Fibroblast of pulmonary artery (primary cell): ENCODE measurements around the gene KANSL1L.

Source experiments
- DNase-seq: peaks from one replicate; pipeline ENCODE4 v3.0.0-alpha.2; 2010; ENCODE audit warnings: low read depth
- H3K4me3 ChIP-seq: replicated peaks from 2 replicates; pipeline ENCODE4 v1.5.1; 2011; ENCODE audit warnings: low read depth, mild to moderate bottlenecking, control low read depth, low read length, moderate library complexity
- TF ChIP-seq, protein P1 (sequence below): IDR thresholded peaks from 2 replicates; pipeline ENCODE4 v1.5.1; 2011; ENCODE audit warnings: mild to moderate bottlenecking, control low read depth, low read length, inconsistent platforms; ENCODE audit errors: missing control alignments

KANSL1L gene

DNA sequence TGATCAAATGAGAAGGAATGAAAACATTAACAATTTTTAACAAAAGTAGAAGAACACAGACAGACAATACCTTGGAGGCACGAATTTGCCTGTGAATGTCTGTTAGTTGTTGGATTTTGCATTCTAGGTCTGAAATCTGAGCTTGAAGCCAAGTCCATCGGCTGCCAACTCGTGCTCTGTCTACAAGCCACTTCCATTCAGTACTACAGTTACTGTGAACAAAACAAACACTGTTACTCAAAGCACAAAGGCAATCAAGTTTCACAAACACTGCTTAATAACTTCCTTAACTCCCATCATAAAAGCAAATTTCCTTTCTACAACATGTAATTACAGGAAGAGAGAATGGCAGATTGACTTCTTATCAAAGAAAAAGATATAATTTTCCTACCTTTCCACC is 42.2 kb downstream of the KANSL1L start:
- H3K4me3 ChIP-seq = no peak overlapping the region
- TF ChIP-seq, protein P1, sequence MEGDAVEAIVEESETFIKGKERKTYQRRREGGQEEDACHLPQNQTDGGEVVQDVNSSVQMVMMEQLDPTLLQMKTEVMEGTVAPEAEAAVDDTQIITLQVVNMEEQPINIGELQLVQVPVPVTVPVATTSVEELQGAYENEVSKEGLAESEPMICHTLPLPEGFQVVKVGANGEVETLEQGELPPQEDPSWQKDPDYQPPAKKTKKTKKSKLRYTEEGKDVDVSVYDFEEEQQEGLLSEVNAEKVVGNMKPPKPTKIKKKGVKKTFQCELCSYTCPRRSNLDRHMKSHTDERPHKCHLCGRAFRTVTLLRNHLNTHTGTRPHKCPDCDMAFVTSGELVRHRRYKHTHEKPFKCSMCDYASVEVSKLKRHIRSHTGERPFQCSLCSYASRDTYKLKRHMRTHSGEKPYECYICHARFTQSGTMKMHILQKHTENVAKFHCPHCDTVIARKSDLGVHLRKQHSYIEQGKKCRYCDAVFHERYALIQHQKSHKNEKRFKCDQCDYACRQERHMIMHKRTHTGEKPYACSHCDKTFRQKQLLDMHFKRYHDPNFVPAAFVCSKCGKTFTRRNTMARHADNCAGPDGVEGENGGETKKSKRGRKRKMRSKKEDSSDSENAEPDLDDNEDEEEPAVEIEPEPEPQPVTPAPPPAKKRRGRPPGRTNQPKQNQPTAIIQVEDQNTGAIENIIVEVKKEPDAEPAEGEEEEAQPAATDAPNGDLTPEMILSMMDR = no peak
- DNase-seq = peak; percentile 19

DNA sequence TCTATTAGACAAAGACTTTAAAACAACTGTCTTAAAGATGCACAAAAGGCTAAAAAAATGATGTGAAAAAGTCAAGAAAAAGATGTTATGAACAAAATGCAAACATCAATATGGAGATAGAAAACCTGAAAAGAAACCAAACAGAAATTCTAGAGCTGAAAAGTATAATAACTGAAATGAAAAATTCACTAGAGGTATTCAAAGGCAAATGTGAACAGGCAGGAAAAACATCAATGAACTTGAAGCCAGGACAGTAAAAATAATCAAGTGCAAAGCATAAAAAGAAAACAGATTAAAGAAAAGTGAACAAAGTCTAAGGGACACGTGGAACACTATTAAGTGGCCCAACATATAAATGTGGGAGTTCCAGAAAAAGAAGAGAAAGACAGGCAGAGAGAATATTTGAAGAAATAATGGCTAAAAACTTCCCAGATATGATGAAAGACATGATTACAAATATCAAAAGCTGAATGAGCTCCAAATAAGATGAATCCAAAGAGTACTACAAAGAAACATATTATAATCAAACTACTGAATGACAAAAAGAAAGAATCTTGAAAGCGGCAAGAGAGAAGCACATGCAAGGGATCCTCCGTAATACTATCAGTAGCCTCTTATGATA is 57.5 kb downstream of the KANSL1L start:
- DNase-seq = no peak
- TF ChIP-seq, protein P1 = no peak
- H3K4me3 ChIP-seq = no peak overlapping the region

DNA sequence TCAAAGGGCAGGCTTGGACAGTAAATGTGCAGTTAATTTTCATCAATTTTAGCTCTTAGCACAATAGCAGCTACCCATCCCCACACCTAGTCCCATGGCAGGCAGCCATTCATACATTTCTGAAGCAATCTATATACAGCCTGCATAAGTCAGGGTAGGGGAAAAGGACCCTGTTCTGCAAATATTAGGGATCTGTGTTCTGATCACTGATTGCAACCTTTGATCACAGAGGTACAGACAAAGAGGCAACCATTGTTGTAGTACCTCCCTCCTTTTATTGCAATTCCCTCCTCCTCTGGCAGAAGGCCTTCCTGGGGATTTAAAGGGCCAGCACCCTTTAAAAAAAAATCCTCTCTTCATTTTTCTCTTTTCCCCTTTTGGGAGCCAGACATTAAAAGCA is 58.3 kb downstream of the KANSL1L start:
- H3K4me3 ChIP-seq = no peak overlapping the region
- TF ChIP-seq, protein P1 = no peak
- DNase-seq = no peak

DNA sequence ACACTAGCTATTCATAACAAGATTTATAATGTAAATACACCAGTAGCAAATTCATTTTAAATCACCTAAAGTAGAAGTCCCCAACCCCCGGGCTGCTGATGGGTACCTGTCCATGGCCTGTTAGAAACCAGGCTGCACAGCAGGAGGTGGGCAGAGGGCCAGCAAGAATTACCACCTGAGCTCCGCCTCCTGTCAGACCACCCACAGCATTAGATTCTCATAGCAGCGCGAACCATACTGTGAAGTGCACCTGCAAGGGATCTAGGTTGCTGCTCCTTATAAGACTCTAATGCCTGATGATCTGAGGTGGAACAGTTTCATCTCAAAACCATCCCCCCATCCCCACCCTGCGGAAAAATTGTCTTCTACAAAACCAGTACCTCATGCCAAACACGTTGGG is 71.3 kb downstream of the KANSL1L start:
- DNase-seq = no peak
- H3K4me3 ChIP-seq = no peak overlapping the region
- TF ChIP-seq, protein P1 = no peak

DNA sequence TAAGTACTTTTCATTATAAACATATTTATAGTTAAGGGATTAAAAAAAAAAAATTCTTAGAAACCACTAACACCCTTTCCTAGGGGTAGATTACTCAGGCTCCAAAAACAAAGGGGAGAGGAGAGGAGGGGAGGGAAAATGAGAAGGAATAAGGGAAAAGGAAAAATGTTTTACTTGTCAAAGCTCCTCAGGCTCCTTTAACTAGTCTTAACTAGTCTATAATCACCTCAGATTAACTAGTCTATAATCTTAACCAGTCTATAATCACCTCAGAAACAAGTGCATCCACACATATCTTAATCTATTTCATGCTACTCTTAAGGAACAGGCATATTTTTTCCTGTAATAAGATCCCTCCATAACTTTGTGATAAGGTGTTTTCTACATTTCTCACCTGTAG is 76.4 kb downstream of the KANSL1L start:
- TF ChIP-seq, protein P1 = no peak
- DNase-seq = no peak
- no peak overlapping the region for H3K4me3 ChIP-seq

DNA sequence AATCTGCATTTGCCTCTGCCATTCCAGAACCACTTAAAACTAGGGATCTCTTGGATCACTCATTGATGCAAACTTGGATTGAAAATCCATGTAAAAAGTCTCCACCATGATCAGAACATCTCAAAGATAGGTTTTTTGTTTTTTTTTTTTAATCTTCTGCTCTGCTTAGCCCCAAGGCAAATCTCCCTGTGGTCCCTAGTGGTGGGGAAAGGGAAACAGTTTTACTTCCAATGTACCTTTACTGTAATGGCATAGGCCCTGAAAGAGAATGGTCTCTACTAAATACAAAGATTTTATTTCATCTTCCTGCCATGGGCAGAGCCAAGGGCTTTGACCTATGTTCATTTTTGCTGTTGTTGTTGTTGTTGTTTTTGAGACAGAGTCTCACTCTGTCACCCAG is 78.4 kb downstream of the KANSL1L start:
- TF ChIP-seq, protein P1 = no peak
- DNase-seq = no peak

DNA sequence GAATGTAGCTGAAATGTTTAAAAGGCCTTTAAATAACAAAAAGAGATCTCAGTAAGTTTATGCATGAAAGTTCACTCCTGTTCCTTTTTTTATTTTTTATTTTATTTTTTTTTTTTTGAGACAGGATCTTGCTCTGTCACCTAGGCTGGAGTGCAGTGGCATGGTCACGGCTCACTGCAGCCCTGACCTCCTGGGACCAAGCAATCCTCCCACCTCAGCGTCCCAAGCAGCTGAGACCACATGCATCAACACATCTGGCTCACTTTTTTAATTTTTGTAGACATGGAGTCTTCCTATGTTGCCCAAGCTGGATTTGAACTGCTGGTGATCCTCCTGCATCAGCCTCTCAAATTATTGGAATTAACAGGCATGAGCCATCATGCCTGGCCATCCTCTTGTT is 84.3 kb downstream of the KANSL1L start:
- no peak for DNase-seq
- no peak overlapping the region for H3K4me3 ChIP-seq
- TF ChIP-seq, protein P1 = no peak

More for the DNA sequence above, 78.4 kb downstream of the KANSL1L start:
- no peak overlapping the region for H3K4me3 ChIP-seq
